ENCODE measurements around the gene SPNS3. TPM values are rescaled to one million over a fixed set of nuclear protein-coding genes. Genes with fewer than 3 reads are reported as not detected.

SPNS3 gene
- total RNA-seq, 1 donor from 2014 or later: 1.9 TPM

- Mint-ChIP-seq H3K4me1 (peaks cover 28% of the 10 kb centered on the region), H3K27ac (peak overlapping the region; percentile 98), H3K9me3 (no peaks in the 10 kb centered on the region), H3K27me3 (no peaks in the 10 kb centered on the region), H3K36me3 (ENCODE audit: low read depth) (peaks cover 1% of the 10 kb centered on the region), H3K4me3 (peak overlapping the region; percentile 81)
- peak; percentile 84 for DNase-seq
- intact Hi-C loops (cut with micrococcal nuclease): no loop called here
Observed at GRCh38 chr17:4480929-4481898, 47.5 kb downstream of the SPNS3 start.

GRCh38 chr17:4482338-4483011, 48.7 kb downstream of the SPNS3 start:
- Mint-ChIP-seq H3K4me1 (peaks cover 30% of the 10 kb centered on the region), H3K36me3 (ENCODE audit: low read depth) (peaks cover 1% of the 10 kb centered on the region), H3K4me3 (no peak overlapping the region), H3K27ac (peak overlapping the region; percentile 15), H3K27me3 (no peaks in the 10 kb centered on the region), H3K9me3 (no peaks in the 10 kb centered on the region)
- intact Hi-C loops (cut with micrococcal nuclease): no loop called here
- no peak for DNase-seq

GRCh38 chr17:4483012-4483840, 49.5 kb downstream of the SPNS3 start:
- Mint-ChIP-seq H3K9me3 (no peaks in the 10 kb centered on the region), H3K4me3 (no peak overlapping the region), H3K27me3 (no peaks in the 10 kb centered on the region), H3K4me1 (peaks cover 30% of the 10 kb centered on the region), H3K36me3 (ENCODE audit: low read depth) (peaks cover 1% of the 10 kb centered on the region), H3K27ac (peak overlapping the region; percentile 15)
- no peak for DNase-seq
- intact Hi-C loops (cut with micrococcal nuclease): no loop called here

DNA sequence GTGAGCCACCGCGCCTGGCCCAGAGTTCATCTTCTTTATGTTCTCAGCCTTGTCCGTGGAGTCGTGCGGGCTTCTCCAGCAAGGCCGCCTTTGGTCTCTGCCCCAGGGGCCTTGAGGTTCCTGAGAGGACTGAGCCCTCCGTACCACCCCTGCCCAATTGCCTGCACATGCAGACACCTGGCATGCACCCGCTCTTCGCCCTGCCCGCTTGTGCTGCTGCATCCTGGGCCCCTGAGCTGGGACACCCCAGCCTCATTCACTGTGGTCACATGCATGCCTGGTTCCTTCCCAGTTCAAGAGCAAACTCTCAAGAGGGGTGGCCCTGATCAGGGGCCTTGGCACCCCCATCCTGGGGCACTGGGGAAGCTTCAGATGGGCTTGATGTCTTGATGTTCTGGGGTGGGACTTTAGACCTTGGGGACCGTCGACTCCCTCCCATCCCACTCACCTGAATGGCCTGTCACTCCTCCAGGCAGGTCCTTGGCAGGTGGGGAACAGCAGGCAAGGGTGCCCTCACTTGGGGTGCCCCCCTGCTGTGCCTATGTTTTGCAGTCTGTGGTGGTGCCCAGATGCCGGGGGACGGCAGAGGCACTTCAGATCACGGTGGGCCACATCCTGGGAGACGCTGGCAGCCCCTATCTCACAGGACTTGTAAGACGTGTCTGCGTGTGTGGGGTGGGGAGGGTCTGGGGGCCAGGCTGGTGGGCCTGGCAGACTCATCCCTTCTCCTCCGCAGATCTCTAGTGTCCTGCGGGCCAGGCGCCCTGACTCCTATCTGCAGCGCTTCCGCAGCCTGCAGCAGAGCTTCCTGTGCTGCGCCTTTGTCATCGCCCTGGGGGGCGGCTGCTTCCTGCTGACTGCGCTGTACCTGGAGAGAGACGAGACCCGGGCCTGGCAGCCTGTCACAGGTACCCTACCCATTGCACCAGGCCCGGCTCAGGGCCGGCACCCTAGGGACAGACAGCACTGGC, 52.2 kb downstream of the SPNS3 start:
- Mint-ChIP-seq H3K27me3 (no peaks in the 10 kb centered on the region), H3K4me1 (peaks cover 27% of the 10 kb centered on the region), H3K4me3 (peak overlapping the region; percentile 86), H3K36me3 (ENCODE audit: low read depth) (peaks cover 1% of the 10 kb centered on the region), H3K27ac (peak overlapping the region; percentile 79), H3K9me3 (no peaks in the 10 kb centered on the region)
- DNase-seq: peak; percentile 85
- intact Hi-C loops (cut with micrococcal nuclease): no loop called here

- Mint-ChIP-seq H3K4me3 (no peak overlapping the region), H3K4me1 (peaks cover 17% of the 10 kb centered on the region)
- intact Hi-C loops (cut with micrococcal nuclease): no loop called here
Observed at GRCh38 chr17:4487296-4487695, 53.6 kb downstream of the SPNS3 start.

DNA sequence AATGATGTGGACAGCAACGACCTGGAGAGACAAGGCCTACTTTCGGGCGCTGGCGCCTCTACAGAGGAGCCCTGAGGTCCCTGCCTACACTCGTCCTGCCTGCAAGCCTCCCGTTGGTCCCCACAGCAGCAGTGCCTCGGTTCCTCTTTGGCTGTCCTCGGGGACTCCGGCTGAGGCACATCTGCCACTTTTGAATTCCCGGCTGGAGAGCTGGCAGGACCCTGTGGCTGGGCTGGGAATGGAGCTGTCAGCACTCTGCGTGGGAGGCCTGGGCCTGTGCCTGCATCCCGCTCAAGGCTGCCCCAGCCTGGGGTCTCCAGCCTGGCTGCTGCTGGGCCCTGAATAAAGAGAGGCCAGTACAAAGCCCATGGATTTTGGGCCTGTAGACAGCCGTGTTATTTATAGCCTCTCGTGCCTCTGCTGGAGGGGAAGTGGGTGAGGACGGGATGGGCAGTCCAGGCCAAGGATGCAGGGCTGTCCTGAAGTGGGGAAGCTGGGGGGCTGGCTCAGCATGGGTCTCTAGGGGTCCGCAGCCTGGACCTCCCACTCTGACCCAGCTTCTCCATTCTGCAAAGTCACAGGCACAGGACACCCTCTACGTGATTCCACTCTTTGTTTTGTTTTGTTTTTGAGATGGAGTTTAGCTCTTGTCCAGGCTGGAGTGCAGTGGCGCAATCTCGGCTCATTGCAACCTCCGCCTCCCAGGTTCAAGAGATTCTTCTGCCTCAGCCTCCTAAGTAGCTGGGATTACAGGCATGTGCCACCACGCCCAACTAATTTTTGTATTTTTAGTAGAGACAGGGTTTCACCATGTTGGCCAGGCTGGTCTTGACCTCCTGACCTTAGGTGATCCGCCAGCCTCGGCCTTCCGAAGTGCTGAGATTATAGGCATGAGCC, 54.3 kb downstream of the SPNS3 start:
- no peaks in the 10 kb centered on the region for H3K36me3 Mint-ChIP-seq (ENCODE audit: low read depth)
- peaks cover 20% of the 10 kb centered on the region for H3K4me1 Mint-ChIP-seq
- intact Hi-C loops (cut with micrococcal nuclease): no loop called here
- DNase-seq: no peak
- no peaks in the 10 kb centered on the region for H3K9me3 Mint-ChIP-seq
- H3K27ac Mint-ChIP-seq: no peak overlapping the region
- peaks cover 1% of the 10 kb centered on the region for H3K27me3 Mint-ChIP-seq
- H3K4me3 Mint-ChIP-seq: no peak overlapping the region

More at GRCh38 chr17:4487296-4487695, 53.6 kb downstream of the SPNS3 start:
- H3K36me3 Mint-ChIP-seq (ENCODE audit: low read depth): no peaks in the 10 kb centered on the region
- no peaks in the 10 kb centered on the region for H3K9me3 Mint-ChIP-seq
- H3K27ac Mint-ChIP-seq: no peak overlapping the region
- no peaks in the 10 kb centered on the region for H3K27me3 Mint-ChIP-seq
- no peak for DNase-seq

- H3K27ac Mint-ChIP-seq: no peak overlapping the region
- H3K36me3 Mint-ChIP-seq (ENCODE audit: low read depth): no peaks in the 10 kb centered on the region
- intact Hi-C loops (cut with micrococcal nuclease): no loop called here
- no peak for DNase-seq
- H3K9me3 Mint-ChIP-seq: no peaks in the 10 kb centered on the region
- no peak overlapping the region for H3K4me3 Mint-ChIP-seq
- H3K27me3 Mint-ChIP-seq: peaks cover 3% of the 10 kb centered on the region
- H3K4me1 Mint-ChIP-seq: peaks cover 22% of the 10 kb centered on the region
Observed at GRCh38 chr17:4488989-4489595, 55.4 kb downstream of the SPNS3 start.

DNA sequence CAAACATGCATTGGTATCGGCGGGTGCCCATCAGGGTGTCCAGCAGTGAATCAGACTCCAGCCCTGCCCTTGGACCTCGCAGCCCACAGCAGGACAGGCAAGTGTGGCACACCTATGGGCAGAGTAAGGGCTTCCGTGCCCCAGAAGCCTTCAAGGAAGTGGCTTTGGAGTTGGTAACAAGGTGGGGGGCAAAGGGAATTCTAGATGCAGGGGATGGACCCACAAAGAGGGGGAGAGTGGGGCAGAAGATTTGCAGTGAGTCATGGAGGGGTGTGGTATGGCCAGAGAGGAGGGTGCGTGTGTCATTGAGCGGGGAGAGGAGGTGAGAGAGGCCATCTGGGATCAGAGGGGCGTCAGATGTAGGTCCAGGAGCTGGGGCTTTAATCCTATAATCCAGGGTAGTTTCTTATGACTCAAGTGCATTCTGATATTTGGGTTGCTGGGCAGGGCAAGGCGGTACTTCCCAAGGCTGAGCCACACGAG, 56.4 kb downstream of the SPNS3 start:
- Mint-ChIP-seq H3K9me3 (no peaks in the 10 kb centered on the region), H3K27ac (no peak overlapping the region)
- intact Hi-C loops (cut with micrococcal nuclease): no loop called here

GRCh38 chr17:4490637-4491061, 56.9 kb downstream of the SPNS3 start:
- no peak for DNase-seq
- Mint-ChIP-seq H3K27ac (no peak overlapping the region), H3K9me3 (no peaks in the 10 kb centered on the region), H3K4me3 (no peak overlapping the region), H3K36me3 (ENCODE audit: low read depth) (no peaks in the 10 kb centered on the region), H3K27me3 (peaks cover 5% of the 10 kb centered on the region), H3K4me1 (peaks cover 18% of the 10 kb centered on the region)
- intact Hi-C loops (cut with micrococcal nuclease): no loop called here

More for the DNA sequence above, 56.4 kb downstream of the SPNS3 start:
- Mint-ChIP-seq H3K4me1 (peaks cover 19% of the 10 kb centered on the region), H3K36me3 (ENCODE audit: low read depth) (no peaks in the 10 kb centered on the region), H3K27me3 (peaks cover 5% of the 10 kb centered on the region), H3K4me3 (no peak overlapping the region)
- no peak for DNase-seq

GRCh38 chr17:4492721-4493561, 59.2 kb downstream of the SPNS3 start:
- H3K36me3 Mint-ChIP-seq (ENCODE audit: low read depth): no peaks in the 10 kb centered on the region
- H3K4me1 Mint-ChIP-seq: peaks cover 10% of the 10 kb centered on the region
- no peak overlapping the region for H3K4me3 Mint-ChIP-seq
- no peak overlapping the region for H3K27ac Mint-ChIP-seq
- peaks cover 15% of the 10 kb centered on the region for H3K27me3 Mint-ChIP-seq
- no peaks in the 10 kb centered on the region for H3K9me3 Mint-ChIP-seq
- DNase-seq: peak; percentile 84
- intact Hi-C loops (cut with micrococcal nuclease): no loop called here

Measured in activated CD4-positive, alpha-beta T cell treated with anti-CD3 and anti-CD28 coated beads, Interleukin-2, amount 10 ng/mL, durations not matched to agents 24 days and 14 days (primary cell).